PFSK-1 (cell line): Measurements from ENCODE around the gene C12orf43.

Source experiments
- POLR2AphosphoS5 ChIP-seq: IDR thresholded peaks from 2 replicates; pipeline ENCODE4 v1.6.1; 2012; ENCODE audit warnings: low read depth, mild to moderate bottlenecking, control low read depth, low read length, moderate library complexity
- SIN3A ChIP-seq: IDR thresholded peaks from 2 replicates; pipeline ENCODE4 v1.6.1; 2012; ENCODE audit warnings: mild to moderate bottlenecking, low read length, moderate library complexity, borderline replicate concordance; ENCODE audit not compliant: insufficient read depth
- TAF1 ChIP-seq: IDR thresholded peaks from 2 replicates; pipeline ENCODE4 v1.6.1; 2012; ENCODE audit warnings: low read length, control low read depth, borderline replicate concordance; ENCODE audit not compliant: insufficient read depth
- TF ChIP-seq, protein P1 (sequence below), 2 experiments: IDR thresholded peaks; 2 replicates each; pipeline versions ENCODE4 v1.6.1 to v1.8.0; 2011 to 2012; ENCODE audit warnings: low read depth in 2 of 2, low read length in 2 of 2, control low read depth in 1 of 2, inconsistent platforms in 1 of 2, mild to moderate bottlenecking in 1 of 2, moderate library complexity in 1 of 2; ENCODE audit not compliant: insufficient read depth in 1 of 2

DNA sequence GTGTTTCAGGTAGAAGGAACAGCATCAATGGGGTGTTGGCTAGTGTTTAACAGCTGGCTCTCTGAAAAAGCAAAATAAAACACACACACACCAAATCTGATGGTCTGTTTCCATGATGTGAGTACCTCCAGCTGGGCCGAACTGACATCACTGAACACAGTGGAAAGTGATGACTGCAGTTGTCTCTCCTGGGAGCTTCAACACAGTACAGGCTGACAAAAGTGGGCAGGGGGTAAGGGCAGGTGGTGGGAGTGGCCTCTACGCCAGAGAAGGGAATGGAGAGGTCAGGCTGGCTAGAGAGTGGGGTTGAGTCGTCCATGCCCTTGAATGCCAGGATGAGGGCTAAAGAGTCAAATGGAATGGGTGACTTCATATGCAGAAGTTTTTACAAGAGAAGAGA, 46.0 kb downstream of the C12orf43 start:
- TF ChIP-seq TAF1 (no peak), SIN3A (no peak), POLR2AphosphoS5 (no peak)
- TF ChIP-seq, protein P1, sequence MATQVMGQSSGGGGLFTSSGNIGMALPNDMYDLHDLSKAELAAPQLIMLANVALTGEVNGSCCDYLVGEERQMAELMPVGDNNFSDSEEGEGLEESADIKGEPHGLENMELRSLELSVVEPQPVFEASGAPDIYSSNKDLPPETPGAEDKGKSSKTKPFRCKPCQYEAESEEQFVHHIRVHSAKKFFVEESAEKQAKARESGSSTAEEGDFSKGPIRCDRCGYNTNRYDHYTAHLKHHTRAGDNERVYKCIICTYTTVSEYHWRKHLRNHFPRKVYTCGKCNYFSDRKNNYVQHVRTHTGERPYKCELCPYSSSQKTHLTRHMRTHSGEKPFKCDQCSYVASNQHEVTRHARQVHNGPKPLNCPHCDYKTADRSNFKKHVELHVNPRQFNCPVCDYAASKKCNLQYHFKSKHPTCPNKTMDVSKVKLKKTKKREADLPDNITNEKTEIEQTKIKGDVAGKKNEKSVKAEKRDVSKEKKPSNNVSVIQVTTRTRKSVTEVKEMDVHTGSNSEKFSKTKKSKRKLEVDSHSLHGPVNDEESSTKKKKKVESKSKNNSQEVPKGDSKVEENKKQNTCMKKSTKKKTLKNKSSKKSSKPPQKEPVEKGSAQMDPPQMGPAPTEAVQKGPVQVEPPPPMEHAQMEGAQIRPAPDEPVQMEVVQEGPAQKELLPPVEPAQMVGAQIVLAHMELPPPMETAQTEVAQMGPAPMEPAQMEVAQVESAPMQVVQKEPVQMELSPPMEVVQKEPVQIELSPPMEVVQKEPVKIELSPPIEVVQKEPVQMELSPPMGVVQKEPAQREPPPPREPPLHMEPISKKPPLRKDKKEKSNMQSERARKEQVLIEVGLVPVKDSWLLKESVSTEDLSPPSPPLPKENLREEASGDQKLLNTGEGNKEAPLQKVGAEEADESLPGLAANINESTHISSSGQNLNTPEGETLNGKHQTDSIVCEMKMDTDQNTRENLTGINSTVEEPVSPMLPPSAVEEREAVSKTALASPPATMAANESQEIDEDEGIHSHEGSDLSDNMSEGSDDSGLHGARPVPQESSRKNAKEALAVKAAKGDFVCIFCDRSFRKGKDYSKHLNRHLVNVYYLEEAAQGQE (IDR thresholded peaks at IDR 0.05; ENCODE audit: insufficient read depth in 1 of 2, low read depth in 2 of 2, low read length in 2 of 2), result no peak
